ENCODE measurements around the gene UBA3.

UBA3 gene

DNA sequence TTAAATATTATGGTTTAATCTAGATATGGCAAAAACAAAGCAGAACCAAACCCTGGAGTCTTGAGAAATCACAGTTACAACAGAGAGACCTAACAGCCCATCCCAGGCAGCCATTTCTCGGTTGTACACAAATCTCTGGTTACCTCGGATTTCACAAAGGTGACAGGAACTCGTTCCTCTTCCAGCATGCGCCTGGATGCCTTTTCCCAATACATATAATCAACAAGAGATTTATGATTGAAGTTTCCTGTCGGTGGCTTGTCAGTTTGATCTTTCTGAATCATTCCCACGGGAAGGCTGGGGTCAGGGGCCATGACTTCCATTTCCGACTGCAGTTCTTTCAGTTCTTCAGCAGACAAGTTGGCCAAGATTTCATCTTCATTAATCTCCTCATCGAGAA lies 41.8 kb upstream of the UBA3 start:
- Histone ChIP-seq H3K9me3 (ENCODE audit: insufficient read depth, low read depth, low read length) (no peaks in the 10 kb centered on the region), H3K4me2 (ENCODE audit: low read depth, low read length, poor library complexity, severe bottlenecking) (no peak overlapping the region), H3K9me2 (replicated peaks; ENCODE audit: low read depth, low read length) (no peaks in the 10 kb centered on the region), H3K79me2 (ENCODE audit: insufficient read depth, low read length) (no peaks in the 10 kb centered on the region), H3F3A (ENCODE audit: low read depth) (no peaks in the 10 kb centered on the region), H3K4me3 (ENCODE audit: low read length, poor library complexity, severe bottlenecking) (no peak overlapping the region), H3K27me3 (ENCODE audit: insufficient read depth, low read length, poor library complexity, severe bottlenecking) (no peaks in the 10 kb centered on the region), H2AFZ (ENCODE audit: low read length) (peak overlapping the region; percentile 91; the same call in 1 of the 2 replicates), H3K36me3 (ENCODE audit: insufficient read depth, low read length) (no peaks in the 10 kb centered on the region), H3K4me1 (ENCODE audit: insufficient read depth, low read length, poor library complexity, severe bottlenecking) (no peaks in the 10 kb centered on the region), H3K9ac (ENCODE audit: low read depth, low read length, poor library complexity, severe bottlenecking) (no peak overlapping the region), H4K20me1 (ENCODE audit: insufficient read depth, low read length, poor library complexity, severe bottlenecking) (no peaks in the 10 kb centered on the region)
- TF ChIP-seq EZH2phosphoT487 (IDR thresholded peaks at IDR 0.05; ENCODE audit: borderline replicate concordance) (no peak), CTCF (conservative IDR thresholded peaks at IDR 0.05; ENCODE audit: low read length) (no peak)

DNA sequence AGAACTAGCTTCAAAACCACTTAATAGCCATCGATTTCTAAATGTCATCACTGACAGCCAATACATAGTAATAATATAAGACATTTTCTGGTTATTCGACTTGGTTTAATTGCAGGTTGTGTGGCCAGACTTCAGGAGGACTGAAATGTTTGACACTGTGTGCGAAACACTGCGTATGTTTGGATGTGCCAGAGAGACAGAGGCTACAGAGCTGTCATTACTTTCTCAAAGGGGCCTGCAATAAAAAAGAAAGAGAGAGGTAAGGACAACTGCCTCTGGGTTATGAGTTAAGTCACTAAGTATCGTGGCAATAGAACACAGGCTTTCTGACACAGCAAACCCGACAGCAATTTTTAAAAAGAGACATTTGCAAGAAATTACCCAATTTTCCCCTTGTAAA lies 41.3 kb upstream of the UBA3 start:
- H4K20me1 ChIP-seq (ENCODE audit: insufficient read depth, low read length, poor library complexity, severe bottlenecking), result no peaks in the 10 kb centered on the region
- H3K9me3 ChIP-seq (ENCODE audit: insufficient read depth, low read depth, low read length), result no peaks in the 10 kb centered on the region
- H3F3A ChIP-seq (ENCODE audit: low read depth), result no peaks in the 10 kb centered on the region
- no peaks in the 10 kb centered on the region for H3K4me1 ChIP-seq (ENCODE audit: insufficient read depth, low read length, poor library complexity, severe bottlenecking)
- no peak for TF ChIP-seq CTCF (conservative IDR thresholded peaks at IDR 0.05; ENCODE audit: low read length)
- H2AFZ ChIP-seq (ENCODE audit: low read length), result peak overlapping the region; percentile 91
- no peaks in the 10 kb centered on the region for H3K9me2 ChIP-seq (replicated peaks; ENCODE audit: low read depth, low read length)
- H3K79me2 ChIP-seq (ENCODE audit: insufficient read depth, low read length), result no peaks in the 10 kb centered on the region
- peak overlapping the region; percentile 40 for H3K4me2 ChIP-seq (ENCODE audit: low read depth, low read length, poor library complexity, severe bottlenecking)
- no peak overlapping the region for H3K4me3 ChIP-seq (ENCODE audit: low read length, poor library complexity, severe bottlenecking)
- no peak overlapping the region for H3K9ac ChIP-seq (ENCODE audit: low read depth, low read length, poor library complexity, severe bottlenecking)
- H3K36me3 ChIP-seq (ENCODE audit: insufficient read depth, low read length), result no peaks in the 10 kb centered on the region
- no peaks in the 10 kb centered on the region for H3K27me3 ChIP-seq (ENCODE audit: insufficient read depth, low read length, poor library complexity, severe bottlenecking)

- H3K9ac ChIP-seq (ENCODE audit: low read depth, low read length, poor library complexity, severe bottlenecking), result no peak overlapping the region
- H3K79me2 ChIP-seq (ENCODE audit: insufficient read depth, low read length), result no peaks in the 10 kb centered on the region
- H4K20me1 ChIP-seq (ENCODE audit: insufficient read depth, low read length, poor library complexity, severe bottlenecking), result no peaks in the 10 kb centered on the region
- H2AFZ ChIP-seq (ENCODE audit: low read length), result peak overlapping the region; percentile 91
- H3K9me3 ChIP-seq (ENCODE audit: insufficient read depth, low read depth, low read length), result no peaks in the 10 kb centered on the region
- no peaks in the 10 kb centered on the region for H3F3A ChIP-seq (ENCODE audit: low read depth)
- no peaks in the 10 kb centered on the region for H3K27me3 ChIP-seq (ENCODE audit: insufficient read depth, low read length, poor library complexity, severe bottlenecking)
- peak overlapping the region; percentile 40 for H3K4me2 ChIP-seq (ENCODE audit: low read depth, low read length, poor library complexity, severe bottlenecking)
- no peaks in the 10 kb centered on the region for H3K9me2 ChIP-seq (replicated peaks; ENCODE audit: low read depth, low read length)
- TF ChIP-seq CTCF (conservative IDR thresholded peaks at IDR 0.05; ENCODE audit: low read length) (peak; percentile 95), EZH2phosphoT487 (IDR thresholded peaks at IDR 0.05; ENCODE audit: borderline replicate concordance) (no peak)
- H3K4me1 ChIP-seq (ENCODE audit: insufficient read depth, low read length, poor library complexity, severe bottlenecking), result no peaks in the 10 kb centered on the region
- no peak overlapping the region for H3K4me3 ChIP-seq (ENCODE audit: low read length, poor library complexity, severe bottlenecking)
- H3K36me3 ChIP-seq (ENCODE audit: insufficient read depth, low read length), result no peaks in the 10 kb centered on the region
Measured at GRCh38 chr3:69120879-69121464, 40.8 kb upstream of the UBA3 start.
